Breast epithelium (tissue), 4 donors: ENCODE measurements around the gene URGCP. TPM values are rescaled to one million over a fixed set of nuclear protein-coding genes. Genes with fewer than 3 reads are reported as not detected.
A peak's percentile ranks its signal among the peaks of the same experiment; 100 is the strongest.

ENCODE experiments used
- DNase-seq, 2 donors: peaks; one replicate each; pipeline ENCODE4 v3.0.0-alpha.2; 2019; ENCODE audit warnings: low spot score in 2 of 2
- H3K27ac ChIP-seq, 2 donors: fragments of 200-600 bp; sonication (generic) in 1 of 2; one replicate each; pipeline ENCODE4 v1.5.1; 2016 to 2019; ENCODE audit warnings: mild to moderate bottlenecking in 1 of 2
- H3K27me3 ChIP-seq, 2 donors: fragments of 200-600 bp; sonication (generic) in 1 of 2; one replicate each; pipeline versions ENCODE4 v1.5.1 to v1.6.0; 2017 to 2019; ENCODE audit warnings: control low read depth in 1 of 2, mild to moderate bottlenecking in 1 of 2
- H3K36me3 ChIP-seq: fragments of 200-600 bp; one replicate; pipeline ENCODE4 v1.5.1; 2019
- H3K4me1 ChIP-seq, 2 donors: fragments of 200-600 bp; sonication (generic); one replicate each; pipeline ENCODE4 v1.5.1; 2016 to 2019; ENCODE audit warnings: control low read depth in 1 of 2
- H3K4me3 ChIP-seq, 3 donors: fragments of 200-600 bp; sonication (generic); 1 replicate in 2 of 3; 2 replicates in 1 of 3; pipeline ENCODE4 v1.5.1; 2016 to 2019; ENCODE audit warnings: mild to moderate bottlenecking in 3 of 3, moderate library complexity in 2 of 3
- H3K9me3 ChIP-seq, 2 donors: fragments of 200-600 bp; sonication (generic) in 1 of 2; one replicate each; pipeline ENCODE4 v1.5.1; 2016 to 2019; ENCODE audit warnings: control low read depth in 1 of 2
- POLR2A ChIP-seq: fragments of 450-650 bp; IDR thresholded peaks from one replicate; pipeline ENCODE4 v1.6.1; 2016; ENCODE audit warnings: antibody characterized with exemption, mild to moderate bottlenecking, moderate library complexity
- POLR2AphosphoS5 ChIP-seq, 3 donors: sonication (generic); formaldehyde crosslinking; IDR thresholded peaks; one replicate each; pipeline ENCODE4 v1.6.1; 2017; ENCODE audit warnings: antibody characterized with exemption in 3 of 3
- intact Hi-C: fragments of 100-400 bp; cut with DNase I; formaldehyde crosslinking; loops from one replicate; pipeline ENCODE4 v1.15.1; 2023; ENCODE audit warnings: low total_unique reads
- total RNA-seq, 3 donors: library from RNA; depleted of rRNA; stranded (reverse); fragments of >200 nt; gene quantifications; one replicate each; pipeline ENCODE4 v1.1.0, GENCODE V29; 2016
- TF ChIP-seq, protein P1 (sequence below), 3 donors: fragments of 450-650 bp; IDR thresholded peaks; one replicate each; pipeline ENCODE4 v1.5.1; 2016 to 2017; ENCODE audit warnings: antibody characterized with exemption in 3 of 3, mild to moderate bottlenecking in 3 of 3, moderate library complexity in 3 of 3

The URGCP gene
- total RNA-seq, 3 donors from 2014 or later: 29.2 to 39.2 (median 29.9) TPM

DNA sequence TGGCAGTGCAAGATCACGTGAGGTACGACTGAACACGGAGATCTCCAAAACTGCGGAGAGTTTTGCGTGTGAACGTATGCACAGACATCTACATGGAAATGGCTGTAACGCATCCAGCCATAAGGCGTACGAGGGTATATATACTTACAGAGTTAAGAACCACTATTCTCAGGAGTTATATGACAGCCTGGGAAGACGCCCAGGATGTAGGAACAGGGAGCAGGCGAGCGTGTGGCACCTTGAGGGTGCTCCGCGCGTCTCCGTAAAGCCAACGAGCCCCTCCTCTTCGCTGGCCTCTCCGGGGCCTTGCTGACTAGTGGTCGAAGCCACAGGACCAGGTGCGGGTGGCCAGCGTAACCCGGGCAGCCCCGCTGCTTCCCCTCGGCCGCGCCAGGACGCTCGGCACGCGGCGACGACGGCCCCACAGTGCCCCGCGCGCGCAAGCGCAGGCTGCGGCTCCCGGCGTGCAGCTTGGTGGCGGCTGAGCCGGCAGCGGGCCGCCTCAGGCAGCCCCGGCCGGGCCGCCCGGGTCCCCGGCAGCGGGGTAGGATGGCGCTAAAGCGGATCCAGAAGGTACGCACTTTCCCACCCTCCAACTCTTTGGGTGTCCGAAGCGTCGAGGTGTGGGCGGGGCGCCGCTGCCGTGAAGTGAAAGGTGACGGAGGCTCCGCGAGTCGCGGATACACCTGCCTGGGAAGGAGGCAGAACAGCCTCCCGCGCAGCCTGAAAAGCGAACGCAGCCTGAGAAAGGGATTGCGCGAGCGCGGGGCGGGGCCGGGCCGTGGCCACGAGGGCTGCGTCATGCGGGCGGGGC lies 19.8 kb upstream of the URGCP start, which contains the start of gene UBE2D4:
UBE2D4 (plus strand) TSS at position 453 of the 814 bp plus-strand sequence; CDS start at position 550, 97 bp downstream.
- Histone ChIP-seq H3K27ac (peak within 1 kb of the TSS; percentile 93 to 96), H3K4me3 (peak within 1 kb of the TSS; percentile 61 to 87 (median 69)), H3K36me3 (no peaks in the 10 kb centered on the region), H3K27me3 (no peaks in the 10 kb centered on the region), H3K9me3 (no peaks in the 10 kb centered on the region), H3K4me1 (no peaks in the 10 kb centered on the region)
- peak; percentile 87 to 97 (median 97) for TF ChIP-seq POLR2AphosphoS5 (IDR thresholded peaks at IDR 0.05)
- TF ChIP-seq, protein P1, sequence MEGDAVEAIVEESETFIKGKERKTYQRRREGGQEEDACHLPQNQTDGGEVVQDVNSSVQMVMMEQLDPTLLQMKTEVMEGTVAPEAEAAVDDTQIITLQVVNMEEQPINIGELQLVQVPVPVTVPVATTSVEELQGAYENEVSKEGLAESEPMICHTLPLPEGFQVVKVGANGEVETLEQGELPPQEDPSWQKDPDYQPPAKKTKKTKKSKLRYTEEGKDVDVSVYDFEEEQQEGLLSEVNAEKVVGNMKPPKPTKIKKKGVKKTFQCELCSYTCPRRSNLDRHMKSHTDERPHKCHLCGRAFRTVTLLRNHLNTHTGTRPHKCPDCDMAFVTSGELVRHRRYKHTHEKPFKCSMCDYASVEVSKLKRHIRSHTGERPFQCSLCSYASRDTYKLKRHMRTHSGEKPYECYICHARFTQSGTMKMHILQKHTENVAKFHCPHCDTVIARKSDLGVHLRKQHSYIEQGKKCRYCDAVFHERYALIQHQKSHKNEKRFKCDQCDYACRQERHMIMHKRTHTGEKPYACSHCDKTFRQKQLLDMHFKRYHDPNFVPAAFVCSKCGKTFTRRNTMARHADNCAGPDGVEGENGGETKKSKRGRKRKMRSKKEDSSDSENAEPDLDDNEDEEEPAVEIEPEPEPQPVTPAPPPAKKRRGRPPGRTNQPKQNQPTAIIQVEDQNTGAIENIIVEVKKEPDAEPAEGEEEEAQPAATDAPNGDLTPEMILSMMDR (IDR thresholded peaks at IDR 0.05): no peak
- TF ChIP-seq POLR2A: peak; percentile 84
- DNase-seq: peak; percentile 75 to 84
- intact Hi-C loops: no loop called here

DNA sequence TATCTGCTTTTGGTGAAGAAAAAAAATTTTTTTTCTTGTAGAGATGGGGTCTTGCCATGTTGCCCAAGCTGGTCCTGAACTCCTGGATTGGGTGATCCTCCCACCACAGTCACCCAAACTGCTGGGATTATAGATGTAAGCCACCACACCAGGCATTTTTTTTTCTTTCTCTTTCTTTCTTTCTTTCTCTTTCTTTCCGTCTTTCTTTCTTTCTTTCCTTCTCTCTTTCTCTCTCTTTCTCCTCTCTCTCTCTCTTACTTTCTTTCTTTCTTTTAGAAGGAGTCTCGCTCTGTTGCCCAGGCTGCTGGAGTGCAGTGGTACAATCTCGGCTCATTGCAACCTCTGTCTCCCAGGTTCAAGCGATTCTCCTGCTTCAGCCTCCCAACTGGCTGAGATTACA lies 16.3 kb upstream of the URGCP start:
- no peak for DNase-seq
- Histone ChIP-seq H3K36me3 (no peaks in the 10 kb centered on the region), H3K4me1 (no peaks in the 10 kb centered on the region), H3K4me3 (no peak overlapping the region), H3K9me3 (no peaks in the 10 kb centered on the region), H3K27me3 (no peaks in the 10 kb centered on the region), H3K27ac (no peak overlapping the region)
- TF ChIP-seq, protein P1 (IDR thresholded peaks at IDR 0.05): no peak
- TF ChIP-seq POLR2AphosphoS5 (IDR thresholded peaks at IDR 0.05) (no peak), POLR2A (no peak)
- intact Hi-C loops: loop anchor here (5.0 kb wide), 1 partner anchor 590 kb away; no protein-coding TSS in a partner anchor

DNA sequence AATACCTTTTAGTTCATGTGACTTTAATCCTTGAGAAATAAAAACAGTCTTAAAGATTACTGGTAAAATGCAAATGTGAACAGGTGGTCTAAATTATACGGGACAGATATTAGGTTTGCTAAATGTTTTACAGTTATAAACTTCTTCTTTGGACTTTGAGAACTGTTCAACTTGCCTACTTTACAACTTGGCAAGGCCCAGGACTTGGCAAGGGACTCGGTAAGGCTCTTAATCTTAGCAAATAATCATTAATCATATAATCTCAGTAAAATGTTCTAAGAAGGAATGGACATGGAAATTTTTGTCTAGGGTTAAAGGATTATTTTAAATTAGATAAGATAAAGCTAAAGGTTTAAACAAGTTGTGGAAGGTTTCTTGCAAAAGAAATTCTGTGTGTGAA lies 15.0 kb upstream of the URGCP start:
- H3K4me1 ChIP-seq: no peaks in the 10 kb centered on the region
- no peaks in the 10 kb centered on the region for H3K36me3 ChIP-seq
- H3K27me3 ChIP-seq: no peaks in the 10 kb centered on the region
- H3K4me3 ChIP-seq: no peak overlapping the region
- no peaks in the 10 kb centered on the region for H3K9me3 ChIP-seq
- no peak overlapping the region for H3K27ac ChIP-seq
- intact Hi-C loops: loop anchor here (5.0 kb wide), 1 partner anchor 591 kb away; no protein-coding TSS in a partner anchor
- DNase-seq: no peak
- TF ChIP-seq, protein P1 (IDR thresholded peaks at IDR 0.05): no peak
- TF ChIP-seq POLR2AphosphoS5 (IDR thresholded peaks at IDR 0.05) (no peak), POLR2A (no peak)

DNA sequence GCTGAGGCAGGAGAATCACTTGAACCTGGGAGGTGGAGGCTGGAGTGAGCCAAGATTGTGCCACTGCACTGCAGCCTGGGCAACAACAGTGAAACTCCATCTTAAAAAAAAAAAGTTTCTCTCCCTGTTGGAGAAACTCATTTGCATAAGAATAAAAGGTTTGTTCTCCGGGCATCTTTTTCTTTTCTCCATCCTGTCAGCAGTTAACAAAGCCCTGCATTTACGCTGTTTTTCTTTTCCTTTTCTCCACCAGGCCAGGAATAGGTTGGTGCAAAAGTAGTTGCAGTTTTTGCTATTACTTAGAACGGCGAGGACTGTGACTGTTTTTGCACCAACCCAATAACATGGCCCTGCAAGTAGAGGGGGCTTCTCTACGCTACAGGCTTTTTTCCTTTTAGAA lies 9.5 kb upstream of the URGCP start:
- TF ChIP-seq, protein P1 (IDR thresholded peaks at IDR 0.05): no peak
- no peak for TF ChIP-seq POLR2AphosphoS5 (IDR thresholded peaks at IDR 0.05)
- TF ChIP-seq POLR2A: no peak
- intact Hi-C loops: no loop called here
- no peaks in the 10 kb centered on the region for H3K4me1 ChIP-seq
- peaks cover 0 to 4% of the 10 kb centered on the region in 2 donors for H3K9me3 ChIP-seq
- H3K4me3 ChIP-seq: no peak overlapping the region
- no peak for DNase-seq
- H3K36me3 ChIP-seq: no peaks in the 10 kb centered on the region
- H3K27me3 ChIP-seq: no peaks in the 10 kb centered on the region
- H3K27ac ChIP-seq: no peak overlapping the region

DNA sequence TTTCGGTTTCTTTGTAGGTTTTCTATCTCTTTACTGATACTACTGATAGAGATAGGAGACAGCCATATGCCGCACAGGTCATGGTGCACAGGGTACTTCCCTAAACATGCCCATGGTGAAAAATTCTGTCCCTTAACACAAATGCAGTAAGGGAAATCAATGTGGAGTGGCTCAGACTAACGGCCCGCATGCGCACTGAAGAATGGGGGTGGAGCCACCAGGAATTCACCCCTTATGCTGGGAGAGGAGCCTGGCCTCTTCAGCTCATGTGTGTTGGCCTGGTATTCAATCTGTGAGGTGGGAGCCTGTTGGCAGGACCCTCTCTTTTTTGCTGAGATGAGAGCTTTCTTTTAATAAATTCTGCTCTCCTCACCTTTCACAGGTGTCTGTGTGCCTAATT lies 8.4 kb upstream of the URGCP start:
- DNase-seq: no peak
- Histone ChIP-seq H3K9me3 (peaks cover 0 to 4% of the 10 kb centered on the region in 2 donors), H3K27ac (no peak overlapping the region), H3K4me1 (no peaks in the 10 kb centered on the region), H3K4me3 (no peak overlapping the region), H3K36me3 (no peaks in the 10 kb centered on the region), H3K27me3 (no peaks in the 10 kb centered on the region)
- intact Hi-C loops: no loop called here
- TF ChIP-seq POLR2A: no peak
- no peak for TF ChIP-seq POLR2AphosphoS5 (IDR thresholded peaks at IDR 0.05)
- TF ChIP-seq, protein P1 (IDR thresholded peaks at IDR 0.05): no peak
